Measurements from ENCODE around the gene APLP2. TPM values are rescaled to one million over a fixed set of nuclear protein-coding genes. Genes with fewer than 3 reads are reported as not detected.
"Not testable (repeated sequence)": the region's sequence is repeated elsewhere in the genome, so short reads cannot be mapped to it uniquely, and the experiment has no call there.

The APLP2 gene
- total RNA-seq (100 to 1,000 TPM; 190 to 337 TPM), polyA plus RNA-seq (100 to 1,000 TPM; 227 to 238 TPM)

DNA sequence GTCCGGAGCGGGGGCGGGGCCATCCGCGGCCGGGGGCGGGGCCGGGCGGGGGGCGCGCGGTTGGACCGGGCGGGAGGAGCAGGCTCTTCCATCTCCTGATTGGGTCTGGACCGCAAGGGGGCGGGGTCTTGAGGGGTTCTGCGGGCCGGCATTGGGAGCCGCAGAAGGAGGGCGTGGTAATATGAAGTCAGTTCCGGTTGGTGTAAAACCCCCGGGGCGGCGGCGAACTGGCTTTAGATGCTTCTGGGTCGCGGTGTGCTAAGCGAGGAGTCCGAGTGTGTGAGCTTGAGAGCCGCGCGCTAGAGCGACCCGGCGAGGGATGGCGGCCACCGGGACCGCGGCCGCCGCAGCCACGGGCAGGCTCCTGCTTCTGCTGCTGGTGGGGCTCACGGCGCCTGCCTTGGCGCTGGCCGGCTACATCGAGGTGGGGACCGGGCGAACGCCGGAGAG, at the start of gene APLP2:
Gene APLP2 (plus strand): TSS at position 236 of the 450 bp plus-strand sequence. CDS start 84 bp downstream, at position 320.
- under 1% methylated on average over 51 of the region's 51 CpGs for WGBS
- no peaks in the 10 kb centered on the region for H3K36me3 ChIP-seq (ENCODE audit: control insufficient read depth in 4 of 4, insufficient read depth in 3 of 4, low read depth in 1 of 4, low read length in 3 of 4)

GRCh38 chr11:130020323-130020722, 49.4 kb upstream of the APLP2 start:
- WGBS, result 93% methylated on average over 4 of the region's 4 CpGs

More for the DNA sequence above, at the start of gene APLP2:
- peak; percentile 98 for DNase-seq (ENCODE audit: low spot score)
- Histone ChIP-seq H3K9me3 (ENCODE audit: control insufficient read depth in 4 of 4, low read length in 3 of 4) (no peaks in the 10 kb centered on the region), H3K9ac (ENCODE audit: low read depth in 1 of 2, low read length in 2 of 2) (peak within 1 kb of the TSS; percentile 57 to 93), H3K4me1 (ENCODE audit: control insufficient read depth in 4 of 4, insufficient read depth in 4 of 4, low read length in 3 of 4) (peaks cover 5 to 34% (median 20%) of the 10 kb centered on the region in 4 donors), H3K27ac (ENCODE audit: low read depth in 1 of 2, low read length in 2 of 2) (peak within 1 kb of the TSS; percentile 87 to 96), H3K4me3 (ENCODE audit: low read depth in 1 of 3, low read length in 3 of 3) (peak within 1 kb of the TSS; percentile 76 to 98 (median 76)), H3K27me3 (ENCODE audit: control insufficient read depth in 4 of 4, insufficient read depth in 4 of 4, low read length in 3 of 4) (no peaks in the 10 kb centered on the region)
- TF ChIP-seq TAF1 (conservative IDR thresholded peaks at IDR 0.05), result peak; percentile 97
- TF ChIP-seq NR2F2 (IDR thresholded peaks at IDR 0.05), result no peak
- peak; percentile 41 to 73 for TF ChIP-seq GABPA (IDR thresholded peaks at IDR 0.05 in 1 of 2, conservative IDR thresholded peaks at IDR 0.05 in 1 of 2)
- TF ChIP-seq, protein P1, sequence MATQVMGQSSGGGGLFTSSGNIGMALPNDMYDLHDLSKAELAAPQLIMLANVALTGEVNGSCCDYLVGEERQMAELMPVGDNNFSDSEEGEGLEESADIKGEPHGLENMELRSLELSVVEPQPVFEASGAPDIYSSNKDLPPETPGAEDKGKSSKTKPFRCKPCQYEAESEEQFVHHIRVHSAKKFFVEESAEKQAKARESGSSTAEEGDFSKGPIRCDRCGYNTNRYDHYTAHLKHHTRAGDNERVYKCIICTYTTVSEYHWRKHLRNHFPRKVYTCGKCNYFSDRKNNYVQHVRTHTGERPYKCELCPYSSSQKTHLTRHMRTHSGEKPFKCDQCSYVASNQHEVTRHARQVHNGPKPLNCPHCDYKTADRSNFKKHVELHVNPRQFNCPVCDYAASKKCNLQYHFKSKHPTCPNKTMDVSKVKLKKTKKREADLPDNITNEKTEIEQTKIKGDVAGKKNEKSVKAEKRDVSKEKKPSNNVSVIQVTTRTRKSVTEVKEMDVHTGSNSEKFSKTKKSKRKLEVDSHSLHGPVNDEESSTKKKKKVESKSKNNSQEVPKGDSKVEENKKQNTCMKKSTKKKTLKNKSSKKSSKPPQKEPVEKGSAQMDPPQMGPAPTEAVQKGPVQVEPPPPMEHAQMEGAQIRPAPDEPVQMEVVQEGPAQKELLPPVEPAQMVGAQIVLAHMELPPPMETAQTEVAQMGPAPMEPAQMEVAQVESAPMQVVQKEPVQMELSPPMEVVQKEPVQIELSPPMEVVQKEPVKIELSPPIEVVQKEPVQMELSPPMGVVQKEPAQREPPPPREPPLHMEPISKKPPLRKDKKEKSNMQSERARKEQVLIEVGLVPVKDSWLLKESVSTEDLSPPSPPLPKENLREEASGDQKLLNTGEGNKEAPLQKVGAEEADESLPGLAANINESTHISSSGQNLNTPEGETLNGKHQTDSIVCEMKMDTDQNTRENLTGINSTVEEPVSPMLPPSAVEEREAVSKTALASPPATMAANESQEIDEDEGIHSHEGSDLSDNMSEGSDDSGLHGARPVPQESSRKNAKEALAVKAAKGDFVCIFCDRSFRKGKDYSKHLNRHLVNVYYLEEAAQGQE (IDR thresholded peaks at IDR 0.05), result peak; percentile 93
- TF ChIP-seq JUND (IDR thresholded peaks at IDR 0.05), result no peak
- no peak for TF ChIP-seq HNF4G (IDR thresholded peaks at IDR 0.05)
- TF ChIP-seq, protein P2, sequence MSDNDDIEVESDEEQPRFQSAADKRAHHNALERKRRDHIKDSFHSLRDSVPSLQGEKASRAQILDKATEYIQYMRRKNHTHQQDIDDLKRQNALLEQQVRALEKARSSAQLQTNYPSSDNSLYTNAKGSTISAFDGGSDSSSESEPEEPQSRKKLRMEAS (IDR thresholded peaks at IDR 0.05), result no peak
- TF ChIP-seq EGR1 (IDR thresholded peaks at IDR 0.05; ENCODE audit: low read depth in 2 of 2), result no peak
- TF ChIP-seq SP1 (IDR thresholded peaks at IDR 0.05), result peak; percentile 54
- no peak for TF ChIP-seq RXRA (IDR thresholded peaks at IDR 0.05)
- TF ChIP-seq YY1 (IDR thresholded peaks at IDR 0.05), result peak; percentile 11

GRCh38 chr11:130021606-130022005, 48.1 kb upstream of the APLP2 start:
- not testable (repeated sequence) for H3K4me3 ChIP-seq (ENCODE audit: low read depth in 1 of 3, low read length in 3 of 3); H3K9ac ChIP-seq (ENCODE audit: low read depth in 1 of 2, low read length in 2 of 2); H3K36me3 ChIP-seq (ENCODE audit: control insufficient read depth in 4 of 4, insufficient read depth in 3 of 4, low read depth in 1 of 4, low read length in 3 of 4); DNase-seq (ENCODE audit: low spot score); H3K9me3 ChIP-seq (ENCODE audit: control insufficient read depth in 4 of 4, low read length in 3 of 4); H3K4me1 ChIP-seq (ENCODE audit: control insufficient read depth in 4 of 4, insufficient read depth in 4 of 4, low read length in 3 of 4); H3K27me3 ChIP-seq (ENCODE audit: control insufficient read depth in 4 of 4, insufficient read depth in 4 of 4, low read length in 3 of 4); H3K27ac ChIP-seq (ENCODE audit: low read depth in 1 of 2, low read length in 2 of 2)
- WGBS, result 98% methylated on average over 38 of the region's 38 CpGs

More at GRCh38 chr11:130020323-130020722, 49.4 kb upstream of the APLP2 start:
- H3K9me3 ChIP-seq (ENCODE audit: control insufficient read depth in 4 of 4, low read length in 3 of 4), result no peaks in the 10 kb centered on the region
- no peak overlapping the region for H3K4me3 ChIP-seq (ENCODE audit: low read depth in 1 of 3, low read length in 3 of 3)
- H3K4me1 ChIP-seq (ENCODE audit: control insufficient read depth in 4 of 4, insufficient read depth in 4 of 4, low read length in 3 of 4), result no peaks in the 10 kb centered on the region
- H3K27ac ChIP-seq (ENCODE audit: low read depth in 1 of 2, low read length in 2 of 2), result no peak overlapping the region
- no peaks in the 10 kb centered on the region for H3K27me3 ChIP-seq (ENCODE audit: control insufficient read depth in 4 of 4, insufficient read depth in 4 of 4, low read length in 3 of 4)
- DNase-seq (ENCODE audit: low spot score), result no peak
- TF ChIP-seq JUND (IDR thresholded peaks at IDR 0.05), result no peak
- no peak for TF ChIP-seq SP1 (IDR thresholded peaks at IDR 0.05)
- TF ChIP-seq RXRA (IDR thresholded peaks at IDR 0.05), result no peak
- TF ChIP-seq HNF4G (IDR thresholded peaks at IDR 0.05), result no peak
- no peak for TF ChIP-seq EGR1 (IDR thresholded peaks at IDR 0.05; ENCODE audit: low read depth in 2 of 2)
- TF ChIP-seq, protein P3, sequence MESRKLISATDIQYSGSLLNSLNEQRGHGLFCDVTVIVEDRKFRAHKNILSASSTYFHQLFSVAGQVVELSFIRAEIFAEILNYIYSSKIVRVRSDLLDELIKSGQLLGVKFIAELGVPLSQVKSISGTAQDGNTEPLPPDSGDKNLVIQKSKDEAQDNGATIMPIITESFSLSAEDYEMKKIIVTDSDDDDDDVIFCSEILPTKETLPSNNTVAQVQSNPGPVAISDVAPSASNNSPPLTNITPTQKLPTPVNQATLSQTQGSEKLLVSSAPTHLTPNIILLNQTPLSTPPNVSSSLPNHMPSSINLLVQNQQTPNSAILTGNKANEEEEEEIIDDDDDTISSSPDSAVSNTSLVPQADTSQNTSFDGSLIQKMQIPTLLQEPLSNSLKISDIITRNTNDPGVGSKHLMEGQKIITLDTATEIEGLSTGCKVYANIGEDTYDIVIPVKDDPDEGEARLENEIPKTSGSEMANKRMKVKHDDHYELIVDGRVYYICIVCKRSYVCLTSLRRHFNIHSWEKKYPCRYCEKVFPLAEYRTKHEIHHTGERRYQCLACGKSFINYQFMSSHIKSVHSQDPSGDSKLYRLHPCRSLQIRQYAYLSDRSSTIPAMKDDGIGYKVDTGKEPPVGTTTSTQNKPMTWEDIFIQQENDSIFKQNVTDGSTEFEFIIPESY (IDR thresholded peaks at IDR 0.05), result no peak
- TF ChIP-seq, protein P2 (IDR thresholded peaks at IDR 0.05), result no peak
- no peak for TF ChIP-seq YY1 (IDR thresholded peaks at IDR 0.05)
- TF ChIP-seq NR2F2 (IDR thresholded peaks at IDR 0.05), result no peak
- no peak overlapping the region for H3K9ac ChIP-seq (ENCODE audit: low read depth in 1 of 2, low read length in 2 of 2)
- H3K36me3 ChIP-seq (ENCODE audit: control insufficient read depth in 4 of 4, insufficient read depth in 3 of 4, low read depth in 1 of 4, low read length in 3 of 4), result no peaks in the 10 kb centered on the region
